Calu3 (cell line): ENCODE data around the gene GGT1. TPM values are rescaled to one million over a fixed set of nuclear protein-coding genes. Genes with fewer than 3 reads are reported as not detected.
A peak's percentile ranks its signal among the peaks of the same experiment; 100 is the strongest.
"Not testable (repeated sequence)": the region's sequence is repeated elsewhere in the genome, so short reads cannot be mapped to it uniquely, and the experiment has no call there.

ENCODE experiments used
- Bru-seq: library from RNA; stranded (reverse); fragments of 400-500 nt; gene quantifications from one replicate; lab custom pipeline; 2021; lab: Mats Ljungman, UMichigan
- BruChase-seq, 2 experiments: library from RNA; stranded (reverse); fragments of 400-500 nt; gene quantifications; one replicate each; lab custom pipeline; 2021; lab: Mats Ljungman, UMichigan
- BruUV-seq: library from RNA; stranded (reverse); fragments of 400-500 nt; replicated peaks from 2 replicates; lab custom pipeline; 2021; lab: Mats Ljungman, UMichigan
- CTCF ChIA-PET: fragments of 300-600 bp; sonication (Branson Sonifier 250); formaldehyde crosslinking; loops from one replicate; lab custom pipeline; 2022; ENCODE audit warnings: antibody characterized with exemption; lab: Charles Lee
- DNase-seq: peaks from one replicate; pipeline ENCODE4 v3.0.0; 2022
- H3K27ac Mint-ChIP-seq: one replicate; pipeline ENCODE4 v1.8.0; 2022; ENCODE audit warnings: mixed read lengths; ENCODE audit not compliant: unreplicated experiment
- H3K27me3 Mint-ChIP-seq: one replicate; pipeline ENCODE4 v1.8.0; 2022; ENCODE audit warnings: mixed read lengths; ENCODE audit not compliant: unreplicated experiment
- H3K36me3 Mint-ChIP-seq: one replicate; pipeline ENCODE4 v1.8.0; 2022; ENCODE audit warnings: mild to moderate bottlenecking, moderate library complexity, mixed read lengths; ENCODE audit not compliant: insufficient read depth, unreplicated experiment
- H3K4me1 Mint-ChIP-seq: one replicate; pipeline ENCODE4 v1.8.0; 2022; ENCODE audit warnings: mild to moderate bottlenecking, low read depth, mixed read lengths; ENCODE audit not compliant: unreplicated experiment
- H3K4me3 Mint-ChIP-seq: one replicate; pipeline ENCODE4 v1.8.0; 2022; ENCODE audit warnings: mild to moderate bottlenecking, low read depth, moderate library complexity, mixed read lengths; ENCODE audit not compliant: unreplicated experiment
- H3K9me3 Mint-ChIP-seq: one replicate; pipeline ENCODE4 v1.8.0; 2022; ENCODE audit warnings: low read depth, mixed read lengths; ENCODE audit not compliant: unreplicated experiment
- CTCF ChIP-seq: fragments of 200-600 bp; IDR thresholded peaks from one replicate; pipeline ENCODE4 v1.8.0; 2022; ENCODE audit warnings: antibody characterized with exemption; ENCODE audit not compliant: unreplicated experiment
- intact Hi-C: fragments of 100-400 bp; cut with micrococcal nuclease; formaldehyde crosslinking; loops from one replicate; pipeline ENCODE4 v1.10.0; 2022; ENCODE audit not compliant: unreplicated experiment
- long read RNA-seq: library from polyadenylated mRNA; stranded (forward); transcript quantifications from one replicate; pipeline ENCODE4 v2.0.0, GENCODE V29; 2022
- total RNA-seq: library from RNA; stranded (reverse); gene quantifications from 2 replicates; pipeline ENCODE4 v1.2.3, GENCODE V29; 2022

Gene GGT1
- total RNA-seq (63.8 and 79.3 TPM in 2 replicates), Bru-seq, nascent RNA (percentile 44 among the genes with signal in this experiment), BruChase-seq, experiment 1, labeled RNA remaining after a 6-hour chase (percentile 61 among the genes with signal in this experiment), BruChase-seq, experiment 2, labeled RNA remaining after a 2-hour chase (percentile 58 among the genes with signal in this experiment)
- long read RNA-seq, transcript GGT1-203 (16 exons, 2,628 nt): major isoform, 6 of 128 reads
- long read RNA-seq, partial matches to known transcripts: 8 of 128 reads
- long read RNA-seq, other reads (novel, unspliced or antisense): 114 of 128 reads

DNA sequence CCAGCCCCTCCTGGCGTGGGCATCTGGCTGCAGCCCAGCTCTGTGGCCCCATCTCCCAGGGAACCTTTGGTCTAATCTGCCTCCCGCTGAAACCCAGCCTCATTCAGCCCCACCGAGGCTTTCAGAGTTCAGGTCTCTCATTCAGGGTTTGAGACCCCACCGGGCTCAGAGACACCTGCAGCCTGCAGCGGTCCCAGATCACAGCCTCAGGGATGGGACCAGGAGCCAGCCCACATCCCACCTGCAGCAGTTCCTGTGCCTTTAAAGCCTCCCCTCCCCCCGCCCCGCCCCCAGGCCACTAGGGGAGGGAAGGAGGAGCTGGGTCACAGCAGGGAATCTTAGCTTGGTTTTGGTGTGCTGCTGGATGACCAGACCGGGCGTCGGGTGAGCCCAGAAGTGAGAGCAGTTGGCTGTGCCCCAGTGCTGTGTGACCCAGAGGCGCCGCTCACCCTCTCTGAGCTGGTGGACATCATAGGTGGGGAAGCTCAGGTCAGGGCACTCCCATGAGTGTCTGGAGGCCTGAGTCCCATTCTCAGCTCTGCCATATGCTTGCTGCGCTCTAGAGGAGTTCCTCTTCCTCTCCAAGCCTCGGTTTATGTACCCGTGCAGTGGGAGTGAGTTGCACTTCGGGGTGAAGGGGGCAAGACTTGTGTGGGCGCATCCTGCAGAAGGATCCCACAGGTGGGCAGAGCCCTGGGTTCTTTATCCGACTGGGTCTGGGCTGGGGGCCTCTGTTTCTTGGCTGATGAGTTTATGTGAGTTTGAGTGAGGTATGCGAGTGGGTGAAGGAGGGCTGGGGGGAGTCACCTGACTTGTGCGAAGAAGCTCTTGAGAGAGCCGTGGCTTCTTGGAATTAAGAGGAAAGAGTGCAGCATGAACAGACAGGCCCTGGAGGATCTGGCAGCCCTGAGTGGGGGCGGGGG lies at the start of gene GGT1:
Gene GGT1, plus strand, starts transcription at position 347 of the 923 bp plus-strand sequence. CDS start 7,889 bp downstream, outside the sequence.
- intact Hi-C loops, BruUV-seq, H3K9me3 Mint-ChIP-seq, DNase-seq, H3K27me3 Mint-ChIP-seq: not testable (repeated sequence)
- CTCF ChIA-PET: interaction anchor here (0.6 to 1.1 kb wide), 3 partner anchors 15 to 592 kb away, joined by 3 to 6 read pairs (median 3); no protein-coding TSS in a partner anchor
- Mint-ChIP-seq H3K36me3 (peaks cover 14% of the 10 kb centered on the region), H3K27ac (peak within 1 kb of the TSS; percentile 35), H3K4me3 (peak within 1 kb of the TSS; percentile 70), H3K4me1 (peaks cover 53% of the 10 kb centered on the region)

GRCh38 chr22:24553597-24554312 lies 49.2 kb upstream of the GGT1 start:
- TF ChIP-seq CTCF: no peak
- CTCF ChIA-PET: no interaction called here
- peak overlapping the region; percentile 84 for H3K27ac Mint-ChIP-seq

DNA sequence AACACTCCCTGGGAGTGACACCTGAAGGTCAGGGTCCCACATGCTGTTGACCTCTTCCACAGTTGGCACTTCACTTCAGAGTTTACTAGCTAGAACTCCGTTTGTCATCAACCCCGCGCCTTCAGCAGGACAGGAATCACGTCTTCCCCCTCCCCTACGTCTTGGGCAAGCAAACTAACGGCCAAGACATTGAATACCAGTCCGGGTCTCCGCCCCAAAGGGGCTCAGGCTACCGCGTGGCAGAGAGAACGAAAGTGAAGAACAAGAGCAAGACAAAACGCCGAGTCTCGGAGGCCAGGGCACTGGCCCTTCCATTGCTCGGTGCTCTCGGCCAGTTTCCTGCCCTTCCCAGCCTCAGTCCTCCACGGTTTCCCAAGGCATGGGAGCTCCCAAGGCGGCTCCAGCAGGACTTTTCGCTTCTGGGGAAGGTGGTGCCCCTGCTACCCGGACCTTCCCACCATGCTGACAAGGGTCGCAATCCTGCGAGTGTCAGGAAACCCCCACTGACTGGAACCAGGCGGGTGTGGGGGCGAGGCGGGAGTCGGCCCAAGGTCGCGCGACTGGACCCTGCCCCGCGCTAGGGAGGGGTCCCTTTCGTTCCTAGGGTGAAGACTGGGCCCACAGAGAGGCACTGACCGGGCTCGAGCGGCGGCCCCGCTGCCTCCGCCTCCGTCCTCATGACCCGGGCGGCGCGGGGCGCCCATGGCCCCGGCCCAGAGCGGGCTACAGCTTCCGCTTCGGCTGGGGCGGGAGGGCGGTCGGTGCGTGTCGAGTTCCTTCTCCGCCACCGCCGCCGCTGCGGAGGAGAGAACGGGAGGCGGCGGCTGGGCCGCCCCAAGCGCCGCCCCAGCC lies 48.5 kb upstream of the GGT1 start, which contains the start of gene GUCD1:
Gene GUCD1, minus strand, starts transcription at position 826 of the 852 bp plus-strand sequence. Its CDS starts 147 bp downstream, at position 679.
- CTCF ChIA-PET: interaction anchor here (0.6 to 1.0 kb wide), 6 partner anchors 33 to 400 kb away, joined by 3 to 6 read pairs (median 3); no protein-coding TSS in a partner anchor
- no peaks in the 10 kb centered on the region for H3K9me3 Mint-ChIP-seq
- peaks cover 60% of the 10 kb centered on the region for H3K4me1 Mint-ChIP-seq
- TSS peak; percentile 41 for BruUV-seq
- H3K4me3 Mint-ChIP-seq: peak within 1 kb of the TSS; percentile 97
- peak within 1 kb of the TSS; percentile 84 for H3K27ac Mint-ChIP-seq
- no peak for TF ChIP-seq CTCF
- DNase-seq: peak; percentile 13
- peaks cover 83% of the 10 kb centered on the region for H3K36me3 Mint-ChIP-seq
- intact Hi-C loops: no loop called here
- H3K27me3 Mint-ChIP-seq: no peaks in the 10 kb centered on the region

More at GRCh38 chr22:24553597-24554312, 49.2 kb upstream of the GGT1 start:
- Mint-ChIP-seq H3K4me1 (peaks cover 64% of the 10 kb centered on the region), H3K9me3 (no peaks in the 10 kb centered on the region), H3K4me3 (peak overlapping the region; percentile 97), H3K27me3 (no peaks in the 10 kb centered on the region), H3K36me3 (peaks cover 85% of the 10 kb centered on the region)
- intact Hi-C loops: no loop called here
- DNase-seq: no peak
- no TSS peak for BruUV-seq
